H9 (cell line): ENCODE results near the gene RASGRF1. TPM values are rescaled to one million over a fixed set of nuclear protein-coding genes. Genes with fewer than 3 reads are reported as not detected.

Experiments used
- DNase-seq: peaks from one replicate; pipeline ENCODE4 v3.0.0-alpha.2; 2017
- H2AFZ ChIP-seq: one replicate; pipeline ENCODE4 v1.6.1; 2013; ENCODE audit warnings: mild to moderate bottlenecking, low read length, control low read depth, moderate library complexity
- H2AK5ac ChIP-seq: 2 replicates; pipeline ENCODE4 v1.6.1; 2013; ENCODE audit warnings: low read length, control low read depth, mixed read lengths; ENCODE audit not compliant: insufficient read length
- H2BK120ac ChIP-seq: one replicate; pipeline ENCODE4 v1.6.1; 2013; ENCODE audit warnings: low read depth, mild to moderate bottlenecking, low read length, control low read depth, inconsistent platforms; ENCODE audit not compliant: poor library complexity, severe bottlenecking
- H2BK12ac ChIP-seq: 2 replicates; pipeline ENCODE4 v1.6.1; 2013; ENCODE audit warnings: low read length, control low read depth, mixed read lengths, low read depth; ENCODE audit not compliant: insufficient read length
- H2BK15ac ChIP-seq: 2 replicates; pipeline ENCODE4 v1.6.1; 2013; ENCODE audit warnings: low read depth, low read length, control low read depth
- H2BK20ac ChIP-seq: one replicate; pipeline ENCODE4 v1.6.1; 2013; ENCODE audit warnings: low read depth, mild to moderate bottlenecking, low read length, control low read depth, inconsistent platforms; ENCODE audit not compliant: poor library complexity, severe bottlenecking
- H2BK5ac ChIP-seq: 2 replicates; pipeline ENCODE4 v1.6.1; 2013; ENCODE audit warnings: low read length, control low read depth, mixed read lengths; ENCODE audit not compliant: insufficient read length
- H3K14ac ChIP-seq: 2 replicates; pipeline ENCODE4 v1.6.1; 2013; ENCODE audit warnings: low read length, control low read depth; ENCODE audit not compliant: insufficient read depth
- H3K18ac ChIP-seq: 2 replicates; pipeline ENCODE4 v1.6.1; 2013; ENCODE audit warnings: low read depth, mild to moderate bottlenecking, mixed read lengths, low read length, control low read depth; ENCODE audit not compliant: insufficient read length
- H3K23ac ChIP-seq: 2 replicates; pipeline ENCODE4 v1.6.1; 2013; ENCODE audit warnings: low read length, control low read depth, mixed read lengths, low read depth; ENCODE audit not compliant: insufficient read length
- H3K23me2 ChIP-seq: 2 replicates; pipeline ENCODE4 v1.6.1; 2013; ENCODE audit warnings: low read depth, mild to moderate bottlenecking, mixed read lengths, low read length, control low read depth; ENCODE audit not compliant: insufficient read length, poor library complexity, severe bottlenecking
- H3K27ac ChIP-seq: 2 replicates; pipeline ENCODE4 v1.5.1; 2013; ENCODE audit warnings: low read length, control low read depth, mixed read lengths, low read depth; ENCODE audit not compliant: insufficient read length
- H3K27me3 ChIP-seq: 2 replicates; pipeline ENCODE4 v1.6.1; 2013; ENCODE audit warnings: low read length, control low read depth, inconsistent platforms; ENCODE audit not compliant: insufficient read depth
- H3K4ac ChIP-seq: 2 replicates; pipeline ENCODE4 v1.6.1; 2013; ENCODE audit warnings: low read depth, mild to moderate bottlenecking, control low read depth, inconsistent platforms, low read length, moderate library complexity
- H3K4me1 ChIP-seq: 2 replicates; pipeline ENCODE4 v1.6.1; 2013; ENCODE audit warnings: low read length, control low read depth, inconsistent platforms; ENCODE audit not compliant: insufficient read depth
- H3K4me2 ChIP-seq: 2 replicates; pipeline ENCODE4 v1.6.1; 2013; ENCODE audit warnings: low read length, control low read depth, mixed read lengths; ENCODE audit not compliant: insufficient read length, insufficient read depth
- H3K56ac ChIP-seq: 2 replicates; pipeline ENCODE4 v1.6.1; 2013; ENCODE audit warnings: low read depth, mild to moderate bottlenecking, mixed read lengths, low read length, control low read depth; ENCODE audit not compliant: insufficient read length
- H3K79me1 ChIP-seq: 2 replicates; pipeline ENCODE4 v1.6.1; 2013; ENCODE audit warnings: low read depth, mild to moderate bottlenecking, moderate library complexity, low read length, control low read depth, inconsistent platforms; ENCODE audit not compliant: insufficient read depth, poor library complexity, severe bottlenecking
- H3K79me2 ChIP-seq: 2 replicates; pipeline ENCODE4 v1.6.1; 2013; ENCODE audit warnings: low read length, control low read depth, inconsistent platforms; ENCODE audit not compliant: insufficient read depth
- H3K9ac ChIP-seq: 2 replicates; pipeline ENCODE4 v1.6.1; 2013; ENCODE audit warnings: low read length, control low read depth, mixed read lengths; ENCODE audit not compliant: insufficient read length; ENCODE audit errors: extremely low read depth
- H3K9me3 ChIP-seq: one replicate; pipeline ENCODE4 v1.6.1; 2013; ENCODE audit warnings: low read depth, low read length, inconsistent platforms; ENCODE audit not compliant: control insufficient read depth
- H3T11ph ChIP-seq: one replicate; pipeline ENCODE4 v1.6.1; 2013; ENCODE audit warnings: mild to moderate bottlenecking, low read length, control low read depth, inconsistent platforms
- H4K20me1 ChIP-seq: one replicate; pipeline ENCODE4 v1.6.1; 2013; ENCODE audit not compliant: control insufficient read depth, insufficient read length, insufficient read depth
- H4K5ac ChIP-seq: 2 replicates; pipeline ENCODE4 v1.6.1; 2013; ENCODE audit warnings: low read depth, mild to moderate bottlenecking, mixed read lengths, low read length, control low read depth; ENCODE audit not compliant: insufficient read length
- H4K8ac ChIP-seq: replicated peaks from 2 replicates; pipeline ENCODE4 v1.6.1; 2013; ENCODE audit warnings: low read length, control low read depth, mixed read lengths, low read depth; ENCODE audit not compliant: insufficient read length
- H4K91ac ChIP-seq: 2 replicates; pipeline ENCODE4 v1.6.1; 2013; ENCODE audit warnings: low read depth, mild to moderate bottlenecking, moderate library complexity, mixed read lengths, low read length, control low read depth; ENCODE audit not compliant: insufficient read length
- H3K27ac Mint-ChIP-seq, 3 experiments: 2 replicates in 2 of 3; 3 replicates in 1 of 3; pipeline ENCODE4 v1.8.0; 2020 to 2021; ENCODE audit warnings: mixed read lengths in 3 of 3, mild to moderate bottlenecking in 1 of 3, moderate library complexity in 1 of 3
- H3K27me3 Mint-ChIP-seq: 2 replicates; pipeline ENCODE4 v1.8.0; 2021; ENCODE audit warnings: low read depth, mild to moderate bottlenecking, moderate library complexity, mixed read lengths
- H3K36me3 Mint-ChIP-seq, 3 experiments: 2 replicates in 2 of 3; 3 replicates in 1 of 3; pipeline ENCODE4 v1.8.0; 2020 to 2021; ENCODE audit warnings: low read depth in 3 of 3, mixed read lengths in 3 of 3; ENCODE audit not compliant: insufficient read depth in 1 of 3
- H3K4me1 Mint-ChIP-seq, 2 experiments: 2 replicates each; pipeline ENCODE4 v1.8.0; 2020; ENCODE audit warnings: mixed read lengths in 2 of 2
- H3K4me3 Mint-ChIP-seq, 2 experiments: 2 replicates in 1 of 2; 3 replicates in 1 of 2; pipeline ENCODE4 v1.8.0; 2020 to 2021; ENCODE audit warnings: mild to moderate bottlenecking in 2 of 2, mixed read lengths in 2 of 2, moderate library complexity in 1 of 2
- H3K9me3 Mint-ChIP-seq, 2 experiments: 2 replicates in 1 of 2; 3 replicates in 1 of 2; pipeline ENCODE4 v1.8.0; 2020; ENCODE audit warnings: mild to moderate bottlenecking in 2 of 2, mixed read lengths in 2 of 2, moderate library complexity in 1 of 2
- WGBS: extraction: QIAGEN DNeasy Blood & Tissue Kit; methylation state at CpG from one replicate; pipeline ENCODE4 v1.1.7; 2013; ENCODE audit warnings: missing lambda C conversion rate, low lambda C conversion rate, mixed read lengths; ENCODE audit not compliant: insufficient read length; ENCODE audit errors: extremely low coverage; 5-methylcytosine and 5-hydroxymethylcytosine counted together
- total RNA-seq: library from RNA; stranded (reverse); gene quantifications from 2 replicates; pipeline ENCODE4 v1.2.1, GENCODE V29; 2021
- TF ChIP-seq, protein P1 (sequence below): fragments of 200-600 bp; sonication (generic); conservative IDR thresholded peaks from 3 replicates; pipeline ENCODE4 v1.8.0; 2021; ENCODE audit warnings: antibody characterized with exemption, mild to moderate bottlenecking

Gene RASGRF1
- total RNA-seq, 1 experiment from 2014 or later, result 0.48 TPM

DNA sequence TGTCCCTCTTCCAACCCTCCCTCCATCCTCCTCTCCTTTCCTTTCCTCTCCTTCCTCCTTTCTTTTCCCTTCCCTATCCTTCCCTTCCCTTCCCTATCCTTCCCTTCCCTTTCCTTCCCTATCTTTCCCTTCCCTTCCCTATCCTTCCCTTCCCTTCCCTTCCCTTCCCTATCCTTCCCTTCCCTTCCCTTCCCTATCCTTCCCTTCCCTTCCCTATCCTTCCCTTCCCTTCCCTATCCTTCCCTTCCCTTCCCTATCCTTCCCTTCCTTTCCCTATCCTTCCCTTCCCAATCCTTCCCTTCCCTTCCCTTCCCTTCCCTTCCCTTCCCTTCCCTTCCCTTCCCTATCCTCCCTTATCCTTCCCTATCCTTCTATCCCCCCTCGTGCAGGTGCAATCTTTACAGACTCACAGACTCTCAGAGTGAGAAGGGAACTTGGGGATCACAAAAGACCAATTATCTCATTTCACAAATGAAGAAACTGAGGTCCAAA, 31.5 kb downstream of the RASGRF1 start:
- Histone ChIP-seq H2BK5ac (no peak overlapping the region), H2BK20ac (no peak overlapping the region), H3K27ac (no peak overlapping the region), H2BK15ac (no peak overlapping the region), H3K4me1 (peaks cover 5% of the 10 kb centered on the region), H3T11ph (no peak overlapping the region), H2BK120ac (no peak overlapping the region), H3K27me3 (peaks cover 17% of the 10 kb centered on the region; the same call in 1 of the 2 replicates), H3K79me1 (no peaks in the 10 kb centered on the region), H2AFZ (no peak overlapping the region), H3K4ac (no peak overlapping the region), H4K91ac (no peak overlapping the region), H3K23ac (no peak overlapping the region), H3K14ac (no peak overlapping the region), H3K56ac (no peak overlapping the region), H3K9me3 (no peaks in the 10 kb centered on the region), H3K18ac (no peak overlapping the region), H2AK5ac (no peak overlapping the region), H3K23me2 (no peaks in the 10 kb centered on the region), H2BK12ac (no peak overlapping the region), H4K5ac (no peak overlapping the region), H3K4me2 (no peak overlapping the region), H4K20me1 (no peaks in the 10 kb centered on the region), H3K9ac (no peak overlapping the region), H3K79me2 (no peaks in the 10 kb centered on the region), H4K8ac (no peak overlapping the region)
- H3K4me3 Mint-ChIP-seq, result no peak overlapping the region
- no peaks in the 10 kb centered on the region for H3K36me3 Mint-ChIP-seq
- no peak for DNase-seq
- H3K27ac Mint-ChIP-seq, result no peak overlapping the region
- H3K27me3 Mint-ChIP-seq, result peaks cover 98% of the 10 kb centered on the region
- H3K4me1 Mint-ChIP-seq, result peaks cover 30 to 38% of the 10 kb centered on the region in 2 experiments
- no peaks in the 10 kb centered on the region for H3K9me3 Mint-ChIP-seq
- TF ChIP-seq, protein P1, sequence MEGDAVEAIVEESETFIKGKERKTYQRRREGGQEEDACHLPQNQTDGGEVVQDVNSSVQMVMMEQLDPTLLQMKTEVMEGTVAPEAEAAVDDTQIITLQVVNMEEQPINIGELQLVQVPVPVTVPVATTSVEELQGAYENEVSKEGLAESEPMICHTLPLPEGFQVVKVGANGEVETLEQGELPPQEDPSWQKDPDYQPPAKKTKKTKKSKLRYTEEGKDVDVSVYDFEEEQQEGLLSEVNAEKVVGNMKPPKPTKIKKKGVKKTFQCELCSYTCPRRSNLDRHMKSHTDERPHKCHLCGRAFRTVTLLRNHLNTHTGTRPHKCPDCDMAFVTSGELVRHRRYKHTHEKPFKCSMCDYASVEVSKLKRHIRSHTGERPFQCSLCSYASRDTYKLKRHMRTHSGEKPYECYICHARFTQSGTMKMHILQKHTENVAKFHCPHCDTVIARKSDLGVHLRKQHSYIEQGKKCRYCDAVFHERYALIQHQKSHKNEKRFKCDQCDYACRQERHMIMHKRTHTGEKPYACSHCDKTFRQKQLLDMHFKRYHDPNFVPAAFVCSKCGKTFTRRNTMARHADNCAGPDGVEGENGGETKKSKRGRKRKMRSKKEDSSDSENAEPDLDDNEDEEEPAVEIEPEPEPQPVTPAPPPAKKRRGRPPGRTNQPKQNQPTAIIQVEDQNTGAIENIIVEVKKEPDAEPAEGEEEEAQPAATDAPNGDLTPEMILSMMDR, result no peak
- WGBS, result no CpG with 5 or more reads among the region's 1 CpG
